AG08396 (cell line): Measurements from ENCODE around the gene ERBB3.

Experiments used
- DNase-seq: peaks from one replicate; pipeline ENCODE4 v3.0.0; 2012; ENCODE audit warnings: low spot score, mixed read lengths

Gene ERBB3

DNA sequence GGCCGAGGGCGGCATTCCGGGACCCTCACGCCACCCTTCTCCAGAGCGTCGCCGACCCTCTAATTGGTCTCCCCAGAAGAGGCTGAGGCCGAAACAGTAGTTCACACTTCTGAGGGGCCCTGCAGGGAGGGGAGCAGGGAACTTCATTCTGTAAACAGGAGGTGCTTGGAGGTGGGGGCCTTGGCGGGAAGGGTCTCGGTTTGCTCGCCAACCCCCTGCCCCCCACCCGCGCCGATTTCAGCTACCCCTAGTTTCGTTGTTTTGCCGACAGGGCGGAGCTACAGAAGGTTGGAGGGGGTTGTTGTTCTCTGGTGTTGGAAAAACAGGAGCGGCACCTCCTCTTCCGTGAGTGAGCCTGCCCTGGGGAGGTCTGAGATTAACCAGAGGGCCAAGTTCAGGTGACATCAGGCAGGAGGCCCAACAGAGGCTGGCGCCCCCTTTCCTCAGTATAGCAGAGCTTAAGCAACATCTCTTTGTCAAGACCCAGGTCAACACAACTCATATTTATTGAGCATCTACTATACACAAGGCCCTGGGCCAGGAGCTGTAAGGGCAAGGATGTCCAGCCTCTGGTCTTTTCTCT is 682 bp downstream of the ERBB3 start:
- no peak for DNase-seq

DNA sequence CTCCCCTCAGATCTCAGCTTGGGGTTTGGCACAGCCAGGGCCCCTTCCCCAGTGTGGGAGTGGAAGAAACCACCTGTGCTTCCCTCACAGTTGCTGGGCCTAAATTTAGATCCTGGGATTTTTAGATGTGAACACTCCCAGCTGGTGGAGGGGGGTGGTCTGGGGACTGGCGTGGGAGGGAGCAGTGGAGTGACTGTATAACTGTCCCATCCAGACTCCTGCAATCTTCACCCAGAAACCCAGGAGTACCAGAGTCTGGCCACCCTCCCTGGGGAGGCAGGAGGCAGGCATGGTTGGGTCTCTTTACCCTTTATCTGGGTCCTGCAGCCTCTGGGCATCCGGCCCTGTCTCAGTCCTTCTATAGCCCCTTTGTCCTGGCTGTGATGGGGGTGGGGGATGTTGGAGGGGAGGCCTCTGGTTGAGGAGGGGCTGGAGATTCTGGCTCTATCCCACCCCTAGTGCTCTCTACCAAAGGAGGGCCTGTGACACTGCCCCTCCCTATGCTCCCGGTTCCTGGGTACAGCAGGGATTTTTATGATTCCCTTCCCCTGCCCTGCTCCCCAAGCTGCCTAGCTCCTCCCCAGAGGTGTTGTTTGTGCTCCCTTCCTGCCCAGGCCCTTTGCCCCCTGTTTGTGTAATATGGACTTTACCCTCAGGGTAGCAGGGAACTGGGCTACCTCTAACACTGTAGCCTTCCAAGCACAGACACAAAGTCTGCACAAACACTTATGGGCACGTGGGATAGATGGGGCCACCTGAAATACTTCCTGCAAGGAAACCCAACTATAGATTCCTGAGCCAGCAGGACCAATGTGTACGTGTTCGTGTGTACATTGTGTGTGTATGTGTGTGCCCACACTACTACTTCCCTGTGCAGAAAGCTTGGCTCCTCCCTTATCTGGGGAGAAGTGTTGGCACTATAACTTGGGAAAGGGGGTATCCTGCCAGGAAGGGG is 1.7 kb downstream of the ERBB3 start:
- DNase-seq: no peak

DNA sequence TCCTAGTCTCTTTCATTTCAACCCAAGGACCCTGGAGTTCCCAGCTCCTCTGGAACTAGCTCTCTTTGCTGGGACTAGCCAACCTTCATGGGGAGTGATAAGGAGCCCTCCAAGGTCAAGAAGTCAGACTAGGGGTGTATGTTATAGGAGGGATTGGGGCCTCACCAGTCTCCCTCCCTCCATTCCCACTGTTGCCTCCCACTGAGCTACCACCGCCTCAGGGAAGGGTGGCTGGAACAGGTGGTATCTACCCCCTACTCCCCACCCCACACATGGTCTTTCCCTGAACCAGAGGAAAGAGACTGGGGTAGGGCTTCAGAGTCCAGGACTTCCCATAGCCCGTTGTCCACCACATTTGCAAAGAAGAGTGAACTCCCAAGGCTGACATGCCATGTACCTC is 2.4 kb downstream of the ERBB3 start:
- no peak for DNase-seq

DNA sequence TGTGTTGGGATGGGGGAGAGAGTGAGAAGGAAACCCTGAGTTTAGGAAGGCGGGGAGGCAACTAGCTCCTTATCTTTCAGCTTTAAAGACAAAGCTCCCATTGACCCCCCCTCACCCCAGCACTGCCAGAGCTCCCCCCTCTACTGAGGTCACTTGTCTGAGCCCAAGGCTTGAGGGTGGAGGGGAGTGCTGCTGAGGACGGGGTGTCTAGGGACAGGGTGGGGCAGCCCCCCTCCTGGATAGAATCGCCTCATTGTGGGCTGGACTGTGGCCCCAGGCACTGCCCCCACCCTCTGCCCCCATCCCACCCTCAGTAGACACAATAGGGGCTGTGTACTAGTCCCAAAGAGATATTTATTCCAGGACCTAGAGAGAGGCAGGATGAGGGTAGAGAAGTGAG is 3.0 kb downstream of the ERBB3 start:
- DNase-seq: no peak

- no peak for DNase-seq
These were observed 5.1 kb downstream of the ERBB3 start for GRCh38 chr12:56084958-56085543.

DNA sequence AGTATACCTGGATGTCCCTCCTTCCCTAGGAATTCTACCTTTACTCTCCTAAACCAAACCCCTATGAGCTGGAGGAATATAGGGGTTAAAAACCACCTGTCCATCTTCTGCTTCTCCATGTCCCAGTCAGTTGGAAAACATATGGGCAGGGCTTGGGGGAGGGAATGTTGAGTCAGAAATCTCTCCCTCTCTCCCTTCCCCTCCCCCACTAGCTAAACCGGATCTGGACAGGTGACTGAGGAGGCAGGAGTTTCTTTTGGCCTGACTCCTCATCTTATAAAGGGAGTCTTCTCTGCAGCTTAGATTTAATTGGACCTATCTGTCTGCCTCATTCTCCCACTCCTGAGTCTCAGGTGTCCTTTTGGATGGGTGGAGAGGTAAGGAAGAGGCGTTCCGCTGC is 6.1 kb downstream of the ERBB3 start:
- no peak for DNase-seq

- DNase-seq: no peak
These were observed 6.6 kb downstream of the ERBB3 start for GRCh38 chr12:56086608-56087007.

DNA sequence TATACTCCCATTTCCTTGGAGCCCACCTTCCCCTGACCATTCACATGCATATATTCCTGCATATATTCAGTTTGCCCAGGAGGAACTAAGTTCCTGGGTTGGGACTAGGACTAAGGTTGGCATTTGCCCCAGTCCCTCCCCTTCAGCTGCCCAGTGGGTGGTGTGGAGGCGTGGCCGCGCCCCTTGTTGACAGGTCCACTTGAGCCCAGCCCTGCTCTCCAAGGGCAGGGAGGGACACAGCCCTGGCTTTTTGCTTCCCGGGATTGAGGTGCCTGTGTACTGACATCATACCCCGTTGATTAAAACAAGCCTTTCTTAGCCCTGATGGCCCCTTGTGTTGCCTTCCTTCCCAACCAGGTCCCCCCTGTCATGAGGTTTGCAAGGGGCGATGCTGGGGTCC is 7.3 kb downstream of the ERBB3 start:
- DNase-seq: no peak

DNA sequence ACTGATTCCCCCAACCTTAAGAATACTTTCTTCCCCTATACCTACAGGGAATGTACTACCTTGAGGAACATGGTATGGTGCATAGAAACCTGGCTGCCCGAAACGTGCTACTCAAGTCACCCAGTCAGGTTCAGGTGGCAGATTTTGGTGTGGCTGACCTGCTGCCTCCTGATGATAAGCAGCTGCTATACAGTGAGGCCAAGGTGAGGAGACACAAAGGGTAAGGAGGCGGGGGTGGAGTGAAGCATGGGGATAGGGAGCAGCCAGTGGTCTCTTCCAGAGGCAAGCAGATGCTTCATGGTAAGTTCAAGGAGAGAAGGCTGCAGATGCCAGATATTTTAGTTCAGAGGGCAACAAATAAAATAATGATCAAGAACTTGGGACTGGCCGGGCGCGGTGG is 17.8 kb downstream of the ERBB3 start:
- DNase-seq: no peak

- no peak for DNase-seq
These were observed 18.6 kb downstream of the ERBB3 start for GRCh38 chr12:56098592-56098991.

GRCh38 chr12:56099787-56100186 is 19.8 kb downstream of the ERBB3 start:
- DNase-seq: no peak

GRCh38 chr12:56101045-56101444 is 21.1 kb downstream of the ERBB3 start:
- DNase-seq: no peak

DNA sequence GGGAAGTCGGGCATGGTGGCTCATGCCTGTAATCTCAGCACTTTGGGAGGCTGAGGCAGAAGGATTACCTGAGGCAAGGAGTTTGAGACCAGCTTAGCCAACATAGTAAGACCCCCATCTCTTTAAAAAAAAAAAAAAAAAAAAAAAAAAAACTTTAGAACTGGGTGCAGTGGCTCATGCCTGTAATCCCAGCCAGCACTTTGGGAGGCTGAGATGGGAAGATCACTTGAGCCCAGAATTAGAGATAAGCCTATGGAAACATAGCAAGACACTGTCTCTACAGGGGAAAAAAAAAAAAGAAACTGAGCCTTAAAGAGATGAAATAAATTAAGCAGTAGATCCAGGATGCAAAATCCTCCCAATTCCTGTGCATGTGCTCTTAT is 22.7 kb downstream of the ERBB3 start:
- DNase-seq: no peak

DNA sequence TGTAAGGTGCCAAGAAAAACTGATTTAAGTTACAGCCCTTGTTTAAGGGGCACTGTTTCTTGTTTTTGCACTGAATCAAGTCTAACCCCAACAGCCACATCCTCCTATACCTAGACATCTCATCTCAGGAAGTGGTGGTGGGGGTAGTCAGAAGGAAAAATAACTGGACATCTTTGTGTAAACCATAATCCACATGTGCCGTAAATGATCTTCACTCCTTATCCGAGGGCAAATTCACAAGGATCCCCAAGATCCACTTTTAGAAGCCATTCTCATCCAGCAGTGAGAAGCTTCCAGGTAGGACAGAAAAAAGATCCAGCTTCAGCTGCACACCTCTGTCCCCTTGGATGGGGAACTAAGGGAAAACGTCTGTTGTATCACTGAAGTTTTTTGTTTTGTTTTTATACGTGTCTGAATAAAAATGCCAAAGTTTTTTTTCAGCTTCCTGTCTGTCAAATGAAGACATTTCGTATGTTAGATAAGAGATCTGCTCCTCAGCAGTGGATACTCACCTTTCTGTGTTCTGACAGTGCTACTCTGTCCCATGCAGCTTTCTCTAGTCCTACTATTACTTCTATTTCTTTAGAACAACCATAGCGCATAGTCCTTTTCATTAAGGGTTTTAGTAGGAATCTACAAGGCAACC is 23.2 kb downstream of the ERBB3 start:
- DNase-seq: no peak

DNA sequence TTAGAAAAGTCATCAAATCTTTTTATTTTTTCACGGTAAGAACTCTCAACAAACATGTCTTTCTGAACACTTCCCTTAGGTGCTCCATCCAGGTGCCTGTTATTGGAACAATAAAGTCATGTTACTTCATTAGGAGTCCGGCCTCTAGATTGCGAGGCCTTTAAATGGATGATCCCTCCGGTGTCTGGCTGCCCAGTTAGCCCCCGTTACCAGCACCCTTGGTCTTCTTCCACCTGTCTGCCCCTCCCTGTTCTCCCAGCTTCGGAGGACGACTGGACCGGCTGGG is 23.8 kb downstream of the ERBB3 start:
- DNase-seq: no peak

GRCh38 chr12:56104109-56104814 is 24.3 kb downstream of the ERBB3 start, which contains the start of gene PA2G4:
Gene PA2G4 (plus strand): TSS chr12:56104559. CDS start chr12:56104738, 179 bp downstream.
- peak; percentile 95 for DNase-seq

GRCh38 chr12:56104815-56105608 is 25.0 kb downstream of the ERBB3 start:
- DNase-seq: no peak

- no peak for DNase-seq
These were observed 25.6 kb downstream of the ERBB3 start for GRCh38 chr12:56105609-56105902.

- no peak for DNase-seq
These were observed 27.3 kb downstream of the ERBB3 start for GRCh38 chr12:56107242-56107641.

DNA sequence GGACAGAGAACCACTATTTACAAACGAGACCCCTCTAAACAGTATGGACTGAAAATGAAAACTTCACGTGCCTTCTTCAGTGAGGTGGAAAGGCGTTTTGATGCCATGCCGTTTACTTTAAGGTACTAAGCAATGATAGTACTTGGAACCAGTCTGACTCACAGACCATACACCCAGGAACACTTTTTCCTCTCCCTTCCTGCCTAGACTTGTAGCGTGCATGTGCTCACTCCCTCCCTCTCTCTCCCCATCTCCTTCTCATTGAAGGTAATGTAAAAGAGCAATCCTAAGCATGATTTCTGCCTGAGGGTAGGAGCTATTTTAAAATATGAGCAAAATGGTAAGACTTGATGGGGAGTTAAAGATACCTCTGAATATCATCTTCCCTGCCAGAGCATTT is 30.6 kb downstream of the ERBB3 start:
- no peak for DNase-seq

DNA sequence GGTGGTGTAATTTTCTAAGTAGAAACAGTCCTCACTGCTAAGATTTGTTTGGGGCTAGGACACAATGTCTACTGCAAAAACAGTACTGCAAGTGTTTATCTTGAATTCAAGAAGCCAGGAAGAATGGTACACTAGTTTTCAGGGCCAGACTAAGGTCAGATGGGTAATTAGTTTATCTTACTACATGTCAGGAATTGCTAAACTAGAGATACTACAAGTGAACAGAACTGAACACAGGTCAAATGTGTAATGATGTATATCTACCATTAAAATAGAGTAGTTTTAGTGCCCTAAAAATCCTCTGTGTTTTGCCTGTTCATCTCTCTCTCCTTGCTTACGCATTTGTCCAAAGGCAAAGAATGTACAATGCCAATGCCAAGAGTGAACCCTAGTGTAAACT is 34.1 kb downstream of the ERBB3 start:
- DNase-seq: no peak

GRCh38 chr12:56115329-56115728 is 35.4 kb downstream of the ERBB3 start:
- no peak for DNase-seq
